ENCODE results near the gene WDR55. TPM values are rescaled to one million over a fixed set of nuclear protein-coding genes. Genes with fewer than 3 reads are reported as not detected.

WDR55 gene
- total and polyA plus RNA-seq, 2 of the 13 experiments (the other 11 are each of a cell fraction or from before 2014, with no cell fraction given) = 17.7 to 18.2 TPM

DNA sequence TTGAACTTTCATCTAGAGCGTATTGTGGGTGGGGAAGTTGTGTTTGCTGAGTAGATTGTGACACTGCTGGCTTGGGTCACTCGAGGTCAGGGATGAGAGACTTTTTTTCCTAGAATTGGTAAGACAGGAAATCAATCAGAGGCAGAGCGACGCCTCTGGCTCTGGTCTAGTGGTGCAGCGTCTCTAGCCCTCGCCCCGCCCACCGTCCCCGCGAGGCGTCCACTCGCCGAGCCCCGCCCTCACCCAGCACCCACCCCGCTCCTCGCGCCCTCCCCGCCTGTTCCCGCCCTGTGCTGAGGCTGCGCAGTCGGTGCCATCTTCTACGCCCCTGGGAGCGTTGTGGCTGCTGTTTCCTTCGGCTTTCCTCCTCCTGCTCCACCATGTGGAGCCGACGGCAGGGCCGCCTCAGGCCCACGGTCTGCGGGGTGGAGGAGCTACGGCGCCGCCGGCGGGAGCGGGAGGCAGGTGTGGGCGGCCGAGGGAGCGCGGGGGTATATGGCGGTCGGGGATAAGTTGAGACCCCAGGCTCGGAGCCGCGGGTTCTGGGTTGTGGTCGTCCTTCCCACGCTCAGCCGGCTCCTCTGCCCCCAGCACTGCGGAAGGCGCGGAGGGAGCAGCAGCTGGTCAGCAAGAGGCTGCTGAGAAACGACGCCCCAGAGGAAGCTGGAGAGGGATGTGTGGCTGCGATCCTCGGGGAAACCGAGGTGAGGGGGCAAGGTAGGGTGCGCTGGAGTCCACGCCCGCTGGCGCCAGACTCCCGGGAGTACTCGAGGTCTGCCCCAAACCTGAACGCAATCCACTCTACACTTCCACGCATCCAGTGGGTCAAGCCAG lies 25.3 kb upstream of the WDR55 start, which contains the start of gene TMCO6 (continued):
- TF ChIP-seq, protein P1, sequence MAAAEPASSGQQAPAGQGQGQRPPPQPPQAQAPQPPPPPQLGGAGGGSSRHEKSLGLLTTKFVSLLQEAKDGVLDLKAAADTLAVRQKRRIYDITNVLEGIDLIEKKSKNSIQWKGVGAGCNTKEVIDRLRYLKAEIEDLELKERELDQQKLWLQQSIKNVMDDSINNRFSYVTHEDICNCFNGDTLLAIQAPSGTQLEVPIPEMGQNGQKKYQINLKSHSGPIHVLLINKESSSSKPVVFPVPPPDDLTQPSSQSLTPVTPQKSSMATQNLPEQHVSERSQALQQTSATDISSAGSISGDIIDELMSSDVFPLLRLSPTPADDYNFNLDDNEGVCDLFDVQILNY (CRISPR knock-in tag; conservative IDR thresholded peaks at IDR 0.05) = peak; percentile 70
- TF ChIP-seq ZNF749 (CRISPR knock-in tag; IDR thresholded peaks at IDR 0.05; ENCODE audit: borderline replicate concordance) (no peak), REST (IDR thresholded peaks at IDR 0.05; ENCODE audit: borderline replicate concordance in 1 of 2, low read depth in 1 of 2, low read length in 2 of 2) (no peak; a peak in 1 of 4 replicates), ETV5 (CRISPR knock-in tag; IDR thresholded peaks at IDR 0.05; ENCODE audit: borderline replicate concordance) (peak; percentile 84), ZNF441 (CRISPR knock-in tag; IDR thresholded peaks at IDR 0.05; ENCODE audit: borderline replicate concordance) (no peak), ZNF83 (CRISPR knock-in tag; IDR thresholded peaks at IDR 0.05; ENCODE audit: borderline replicate concordance) (no peak), ATF7-NPFF (CRISPR knock-in tag; IDR thresholded peaks at IDR 0.05; ENCODE audit: low read depth) (peak; percentile 76), ARID3A (IDR thresholded peaks at IDR 0.05; ENCODE audit: low read depth, low read length) (peak; percentile 95), STAG1 (CRISPR knock-in tag; IDR thresholded peaks at IDR 0.05) (peak; percentile 64), ZNF274 (CRISPR knock-in tag; IDR thresholded peaks at IDR 0.05) (peak; percentile 93), CTCF (CRISPR knock-in tag; IDR thresholded peaks at IDR 0.05) (peak; percentile 82), REXO4 (CRISPR knock-in tag; IDR thresholded peaks at IDR 0.05; ENCODE audit: borderline replicate concordance) (0 out of 2 replicates have a peak, but pooled peaks have one; percentile 23)
- TF ChIP-seq, protein P2, sequence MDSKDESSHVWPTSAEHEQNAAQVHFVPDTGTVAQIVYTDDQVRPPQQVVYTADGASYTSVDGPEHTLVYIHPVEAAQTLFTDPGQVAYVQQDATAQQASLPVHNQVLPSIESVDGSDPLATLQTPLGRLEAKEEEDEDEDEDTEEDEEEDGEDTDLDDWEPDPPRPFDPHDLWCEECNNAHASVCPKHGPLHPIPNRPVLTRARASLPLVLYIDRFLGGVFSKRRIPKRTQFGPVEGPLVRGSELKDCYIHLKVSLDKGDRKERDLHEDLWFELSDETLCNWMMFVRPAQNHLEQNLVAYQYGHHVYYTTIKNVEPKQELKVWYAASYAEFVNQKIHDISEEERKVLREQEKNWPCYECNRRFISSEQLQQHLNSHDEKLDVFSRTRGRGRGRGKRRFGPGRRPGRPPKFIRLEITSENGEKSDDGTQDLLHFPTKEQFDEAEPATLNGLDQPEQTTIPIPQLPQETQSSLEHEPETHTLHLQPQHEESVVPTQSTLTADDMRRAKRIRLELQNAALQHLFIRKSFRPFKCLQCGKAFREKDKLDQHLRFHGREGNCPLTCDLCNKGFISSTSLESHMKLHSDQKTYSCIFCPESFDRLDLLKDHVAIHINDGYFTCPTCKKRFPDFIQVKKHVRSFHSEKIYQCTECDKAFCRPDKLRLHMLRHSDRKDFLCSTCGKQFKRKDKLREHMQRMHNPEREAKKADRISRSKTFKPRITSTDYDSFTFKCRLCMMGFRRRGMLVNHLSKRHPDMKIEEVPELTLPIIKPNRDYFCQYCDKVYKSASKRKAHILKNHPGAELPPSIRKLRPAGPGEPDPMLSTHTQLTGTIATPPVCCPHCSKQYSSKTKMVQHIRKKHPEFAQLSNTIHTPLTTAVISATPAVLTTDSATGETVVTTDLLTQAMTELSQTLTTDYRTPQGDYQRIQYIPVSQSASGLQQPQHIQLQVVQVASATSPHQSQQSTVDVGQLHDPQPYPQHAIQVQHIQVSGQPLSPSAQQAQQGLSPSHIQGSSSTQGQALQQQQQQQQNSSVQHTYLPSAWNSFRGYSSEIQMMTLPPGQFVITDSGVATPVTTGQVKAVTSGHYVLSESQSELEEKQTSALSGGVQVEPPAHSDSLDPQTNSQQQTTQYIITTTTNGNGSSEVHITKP (CRISPR knock-in tag; IDR thresholded peaks at IDR 0.05; ENCODE audit: low read depth) = peak; percentile 63; the same call in 1 of the 2 replicates

All from HepG2 (cell line).